PC-3 (cell line): ENCODE data around the gene CASP8. TPM values are rescaled to one million over a fixed set of nuclear protein-coding genes. Genes with fewer than 3 reads are reported as not detected.

Experiments
- ATAC-seq: fragments of 200-7000 bp; cut with Tn5 transposase; 2 replicates; pipeline ENCODE4 v1.9.1; 2020; ENCODE audit warnings: mild to moderate bottlenecking, moderate library complexity
- BruUV-seq: library from RNA; stranded (reverse); fragments of 400-500 nt; replicated peaks from 2 replicates; lab custom pipeline; 2021; lab: Mats Ljungman, UMichigan
- CTCF ChIA-PET: fragments of 300-600 bp; sonication (Branson Sonifier 250); formaldehyde crosslinking; loops from one replicate; lab custom pipeline; 2022; ENCODE audit warnings: antibody characterized with exemption; lab: Charles Lee
- POLR2A ChIA-PET: fragments of 300-600 bp; sonication (Branson Sonifier 250); formaldehyde crosslinking; loops from one replicate; lab custom pipeline; 2022; ENCODE audit warnings: antibody characterized with exemption; ENCODE audit not compliant: unreplicated experiment; lab: Charles Lee
- DNase-seq: peaks from one replicate; pipeline ENCODE4 v3.0.0-alpha.2; 2015
- H2AFZ ChIP-seq: fragments of 300-600 bp; sonication (generic); 2 replicates; pipeline ENCODE4 v1.6.0; 2016; ENCODE audit warnings: antibody characterized with exemption, low read length
- H3F3A ChIP-seq: fragments of 300-600 bp; sonication (generic); one replicate; pipeline ENCODE4 v1.6.0; 2017; ENCODE audit warnings: antibody characterized with exemption, low read length, control low read depth, mild to moderate bottlenecking; ENCODE audit not compliant: unreplicated experiment
- H3K27ac ChIP-seq: fragments of 300-600 bp; sonication (generic); 2 replicates; pipeline ENCODE4 v1.5.1; 2016; ENCODE audit warnings: mild to moderate bottlenecking, low read length
- H3K27me3 ChIP-seq: fragments of 300-600 bp; sonication (generic); 2 replicates; pipeline ENCODE4 v1.6.1; 2016; ENCODE audit warnings: low read length, mixed read lengths
- H3K36me3 ChIP-seq: fragments of 300-600 bp; sonication (generic); 2 replicates; pipeline ENCODE4 v1.6.1; 2016; ENCODE audit warnings: low read depth, mixed run types, low read length, mixed read lengths
- H3K4me1 ChIP-seq: fragments of 300-600 bp; sonication (generic); 2 replicates; pipeline ENCODE4 v1.5.1; 2016; ENCODE audit warnings: low read length; ENCODE audit not compliant: insufficient read depth
- H3K4me2 ChIP-seq: fragments of 300-600 bp; sonication (generic); 2 replicates; pipeline ENCODE4 v1.6.0; 2016; ENCODE audit warnings: low read length
- H3K4me3 ChIP-seq: fragments of 300-600 bp; sonication (generic); 2 replicates; pipeline ENCODE4 v1.5.1; 2016; ENCODE audit warnings: mild to moderate bottlenecking, low read length, mixed read lengths
- H3K79me2 ChIP-seq: fragments of 300-600 bp; sonication (generic); 2 replicates; pipeline ENCODE4 v1.6.1; 2017; ENCODE audit warnings: low read length, mixed read lengths
- H3K9ac ChIP-seq: fragments of 300-600 bp; sonication (generic); 2 replicates; pipeline ENCODE4 v1.6.0; 2016; ENCODE audit warnings: mild to moderate bottlenecking, low read length
- H3K9me2 ChIP-seq: fragments of 300-600 bp; sonication (generic); replicated peaks from 2 replicates; pipeline ENCODE4 v1.6.1; 2016; ENCODE audit warnings: mixed run types, low read length, mixed read lengths
- H3K9me3 ChIP-seq: fragments of 300-600 bp; sonication (generic); 2 replicates; pipeline ENCODE4 v1.6.1; 2016; ENCODE audit warnings: low read length, mixed read lengths
- H4K20me1 ChIP-seq: fragments of 300-600 bp; sonication (generic); 2 replicates; pipeline ENCODE4 v1.6.1; 2016; ENCODE audit warnings: low read length, mixed read lengths
- CTCF ChIP-seq: fragments of 300-600 bp; sonication (generic); conservative IDR thresholded peaks from 2 replicates; pipeline ENCODE4 v1.5.1; 2017; ENCODE audit warnings: antibody characterized with exemption, low read depth, mild to moderate bottlenecking, low read length
- EZH2 ChIP-seq: fragments of 300-600 bp; sonication (generic); IDR thresholded peaks from one replicate; pipeline ENCODE4 v1.6.1; 2017; ENCODE audit warnings: antibody characterized with exemption, mild to moderate bottlenecking, low read length; ENCODE audit not compliant: unreplicated experiment
- EZH2phosphoT487 ChIP-seq: fragments of 300-600 bp; sonication (generic); IDR thresholded peaks from 2 replicates; pipeline ENCODE4 v1.6.1; 2018; ENCODE audit warnings: mild to moderate bottlenecking, antibody characterized with exemption, low read length, borderline replicate concordance
- intact Hi-C: fragments of 100-400 bp; cut with micrococcal nuclease; formaldehyde crosslinking; loops from 2 replicates; pipeline ENCODE4 v1.9.0; 2023
- total RNA-seq: library from RNA; depleted of rRNA; stranded (reverse); fragments of >200 nt; gene quantifications from 2 replicates; pipeline ENCODE4 v1.2.3, GENCODE V29; 2014

The CASP8 gene
- total RNA-seq, 1 experiment from 2014 or later: 29.4 TPM

- peak; percentile 72 for DNase-seq
- Histone ChIP-seq H3K36me3 (no peaks in the 10 kb centered on the region), H3K4me3 (no peak overlapping the region), H3K79me2 (no peaks in the 10 kb centered on the region), H3K9ac (no peak overlapping the region), H3K4me1 (peaks cover 7% of the 10 kb centered on the region; the same call in 1 of the 2 replicates), H4K20me1 (no peaks in the 10 kb centered on the region), H3K27ac (no peak overlapping the region), H3K4me2 (no peak overlapping the region), H2AFZ (no peak overlapping the region), H3K9me3 (no peaks in the 10 kb centered on the region), H3F3A (no peaks in the 10 kb centered on the region), H3K9me2 (no peaks in the 10 kb centered on the region), H3K27me3 (no peaks in the 10 kb centered on the region)
- ChIA-PET CTCF (no interaction called here), POLR2A (no interaction called here)
- intact Hi-C loops: no loop called here
- peak; percentile 75 for ATAC-seq
- BruUV-seq: no TSS peak
- TF ChIP-seq CTCF (no peak), EZH2 (no peak), EZH2phosphoT487 (no peak)
Measured at GRCh38 chr2:201218780-201219179, 41.6 kb upstream of the CASP8 start.

GRCh38 chr2:201219328-201220096 is 40.8 kb upstream of the CASP8 start:
- Histone ChIP-seq H3K9me3 (no peaks in the 10 kb centered on the region), H3K79me2 (no peaks in the 10 kb centered on the region), H3K4me3 (no peak overlapping the region), H4K20me1 (no peaks in the 10 kb centered on the region), H3K27me3 (no peaks in the 10 kb centered on the region), H2AFZ (no peak overlapping the region), H3F3A (no peaks in the 10 kb centered on the region), H3K9me2 (no peaks in the 10 kb centered on the region), H3K9ac (no peak overlapping the region), H3K27ac (no peak overlapping the region), H3K4me2 (0 out of 2 replicates have a peak overlapping the region, but pooled peaks have one; percentile 5), H3K36me3 (no peaks in the 10 kb centered on the region), H3K4me1 (peaks cover 7% of the 10 kb centered on the region; the same call in 1 of the 2 replicates)
- intact Hi-C loops: no loop called here
- DNase-seq (peak; percentile 19), ATAC-seq (peak; percentile 27)
- POLR2A ChIA-PET: no interaction called here
- CTCF ChIA-PET: interaction anchor here (0.6 kb wide), 1 partner anchor 149 kb away, joined by 5 read pairs; no protein-coding TSS in a partner anchor
- TF ChIP-seq CTCF (no peak), EZH2phosphoT487 (no peak), EZH2 (no peak)
- no TSS peak for BruUV-seq

DNA sequence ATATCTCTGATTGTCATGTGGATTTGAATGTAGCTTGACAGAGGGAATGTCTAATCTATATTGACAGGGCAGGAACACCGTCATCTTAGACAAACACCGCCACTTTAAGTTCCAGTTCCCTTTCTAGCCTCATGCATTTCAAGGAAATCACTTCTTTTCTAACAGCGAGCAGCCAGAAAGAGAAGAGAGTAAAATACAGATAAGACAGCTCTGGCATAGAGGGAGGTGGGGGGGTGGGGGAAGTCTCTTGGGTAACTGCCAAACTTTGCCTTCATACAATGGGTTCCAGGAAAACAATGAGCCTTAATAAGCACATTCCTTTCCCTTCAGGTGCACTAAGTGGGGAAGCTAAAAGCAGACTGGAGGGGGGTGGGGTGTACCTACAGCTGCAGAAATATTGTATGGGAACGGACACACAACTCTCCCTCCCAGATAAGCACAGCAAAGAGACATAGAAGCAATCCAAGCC is 40.2 kb upstream of the CASP8 start:
- no peak overlapping the region for H3K4me3 ChIP-seq
- H3K27ac ChIP-seq: no peak overlapping the region
- DNase-seq: no peak
- H3F3A ChIP-seq: no peaks in the 10 kb centered on the region
- no peaks in the 10 kb centered on the region for H3K27me3 ChIP-seq
- intact Hi-C loops: no loop called here
- ChIA-PET CTCF (no interaction called here), POLR2A (no interaction called here)
- H3K9me2 ChIP-seq: no peaks in the 10 kb centered on the region
- no peak overlapping the region for H3K9ac ChIP-seq
- ATAC-seq: peak; percentile 19; the same call in 1 of the 2 replicates
- no peaks in the 10 kb centered on the region for H3K9me3 ChIP-seq
- peaks cover 7% of the 10 kb centered on the region; the same call in 1 of the 2 replicates for H3K4me1 ChIP-seq
- 0 out of 2 replicates have a peak overlapping the region, but pooled peaks have one; percentile 5 for H3K4me2 ChIP-seq
- BruUV-seq: no TSS peak
- TF ChIP-seq EZH2: no peak
- no peak for TF ChIP-seq EZH2phosphoT487
- no peak for TF ChIP-seq CTCF
- H3K36me3 ChIP-seq: no peaks in the 10 kb centered on the region
- H2AFZ ChIP-seq: no peak overlapping the region
- no peaks in the 10 kb centered on the region for H4K20me1 ChIP-seq
- H3K79me2 ChIP-seq: no peaks in the 10 kb centered on the region
